Activated CD8-positive, alpha-beta memory T cell treated with anti-CD3 and anti-CD28 coated beads, Interleukin-2, amount 50 U/mL, for 1 hour (primary cell): Measurements from ENCODE around the gene SLC9A3.

Experiments used
- DNase-seq: peaks from one replicate; pipeline ENCODE4 v3.0.0-alpha.2; 2020; ENCODE audit errors: extremely low read depth

Gene SLC9A3

DNA sequence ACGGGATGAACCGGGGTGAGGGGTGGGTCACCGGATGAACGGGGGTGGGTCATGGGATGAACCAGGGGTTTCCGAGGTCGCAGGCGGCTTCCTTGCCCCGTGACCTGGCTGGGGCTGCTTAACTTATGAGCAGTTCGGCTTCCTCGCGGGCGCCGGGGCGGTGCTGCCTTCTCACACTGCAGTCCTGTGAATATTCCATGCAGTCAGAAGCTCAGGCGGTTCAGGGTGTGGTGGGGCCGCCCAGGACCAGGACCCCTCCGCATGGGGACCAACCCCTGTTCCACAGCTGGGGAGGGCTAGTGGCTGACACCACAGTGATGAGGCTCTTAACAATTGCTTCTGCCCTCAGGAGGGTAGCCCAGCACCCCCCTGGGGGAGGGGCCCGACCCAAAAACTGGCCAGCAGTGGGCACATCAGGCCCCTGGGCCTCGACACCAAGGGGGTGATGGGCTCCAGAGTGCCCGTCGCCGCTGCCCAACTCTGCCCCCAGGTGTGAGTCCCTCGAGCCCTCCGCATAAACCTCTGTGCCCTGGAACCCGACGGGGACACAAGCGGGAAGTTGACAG, 30.9 kb upstream of the SLC9A3 start:
- no peak for DNase-seq

DNA sequence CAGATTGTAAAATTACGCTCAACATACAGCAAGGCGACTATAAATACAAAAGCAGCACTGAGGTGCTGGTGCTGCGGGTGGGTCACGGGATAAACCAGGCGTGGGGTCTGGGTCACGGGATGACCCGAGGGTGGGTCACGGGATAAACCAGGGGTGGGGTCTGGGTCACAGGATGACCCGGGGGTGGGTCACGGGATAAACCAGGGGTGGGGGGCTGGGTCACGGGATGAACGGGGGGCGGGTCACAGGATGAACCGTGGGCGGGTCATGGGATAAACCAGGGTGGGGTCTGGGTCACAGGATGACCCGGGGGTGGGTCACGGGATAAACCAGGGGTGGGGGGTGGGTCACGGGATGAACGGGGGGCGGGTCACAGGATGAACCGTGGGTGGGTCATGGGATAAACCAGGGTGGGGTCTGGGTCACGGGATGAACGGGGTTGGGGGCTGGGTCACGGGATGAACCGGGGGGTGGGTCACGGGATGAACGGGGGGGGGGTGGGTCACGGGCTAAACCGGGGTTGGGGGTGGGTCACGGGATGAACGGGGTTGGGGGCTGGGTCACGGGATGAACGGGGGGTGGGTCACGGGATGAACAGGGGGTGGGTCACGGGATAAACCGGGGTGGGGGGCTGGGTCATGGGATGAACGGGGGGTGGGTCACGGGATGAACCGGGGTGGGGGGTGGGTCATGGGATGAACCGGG, 30.2 kb upstream of the SLC9A3 start:
- no peak for DNase-seq

DNA sequence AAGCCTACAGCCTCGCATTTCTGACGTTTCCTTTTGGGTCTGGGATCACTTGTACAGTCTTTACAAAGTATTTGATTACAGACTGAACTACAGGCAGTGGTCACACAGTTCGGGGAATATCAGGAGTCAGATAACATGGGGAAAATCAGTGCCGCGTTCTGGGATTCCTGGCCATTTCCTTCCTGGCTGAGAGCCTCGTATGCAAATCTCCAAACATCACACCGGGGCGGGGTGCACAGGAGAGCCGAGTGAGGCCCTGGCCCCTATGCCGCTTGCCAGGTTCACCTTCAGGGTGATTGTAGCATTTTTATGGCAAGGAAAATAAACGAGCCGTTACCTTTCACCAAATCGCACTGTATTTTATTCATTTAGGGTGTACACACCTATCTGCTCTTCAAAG, 29.6 kb upstream of the SLC9A3 start:
- no peak for DNase-seq

DNA sequence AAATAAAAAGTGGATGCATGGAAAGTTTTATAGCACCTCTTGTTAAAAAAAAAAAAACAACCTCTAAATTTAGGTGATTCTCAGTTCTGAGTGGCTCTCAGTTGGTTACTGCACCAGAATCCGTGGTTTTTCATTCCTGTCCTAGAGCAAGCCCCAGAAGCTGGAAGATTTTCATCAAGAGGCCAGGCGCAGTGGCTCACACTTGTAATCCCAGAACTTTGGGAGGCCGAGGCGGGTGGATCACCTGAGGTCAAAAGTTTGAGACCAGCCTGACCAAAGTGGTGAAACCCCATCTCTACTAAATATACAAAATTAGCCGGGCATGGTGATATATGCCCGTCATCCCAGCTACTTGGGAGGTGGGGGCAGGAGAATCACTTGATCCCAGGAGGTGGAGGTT, 27.2 kb upstream of the SLC9A3 start:
- no peak for DNase-seq

DNA sequence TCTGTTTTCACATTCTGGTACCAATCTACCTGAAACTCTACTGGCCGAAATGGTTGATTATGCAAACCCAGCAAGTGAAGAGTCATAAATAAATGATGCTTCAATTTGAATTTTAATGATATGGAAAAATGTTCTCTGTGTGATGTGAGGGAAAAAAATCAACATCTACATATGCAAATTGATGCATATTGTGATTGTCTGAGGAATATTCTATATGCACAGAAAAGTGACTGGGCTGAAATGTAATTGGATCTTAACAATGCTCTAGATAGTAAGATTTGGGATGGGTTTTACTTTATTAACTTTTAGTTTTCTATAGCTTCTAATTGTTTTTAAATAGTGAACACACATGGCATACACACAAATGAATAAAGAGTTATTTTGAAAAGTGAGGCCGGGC, 25.0 kb upstream of the SLC9A3 start:
- DNase-seq: no peak

DNA sequence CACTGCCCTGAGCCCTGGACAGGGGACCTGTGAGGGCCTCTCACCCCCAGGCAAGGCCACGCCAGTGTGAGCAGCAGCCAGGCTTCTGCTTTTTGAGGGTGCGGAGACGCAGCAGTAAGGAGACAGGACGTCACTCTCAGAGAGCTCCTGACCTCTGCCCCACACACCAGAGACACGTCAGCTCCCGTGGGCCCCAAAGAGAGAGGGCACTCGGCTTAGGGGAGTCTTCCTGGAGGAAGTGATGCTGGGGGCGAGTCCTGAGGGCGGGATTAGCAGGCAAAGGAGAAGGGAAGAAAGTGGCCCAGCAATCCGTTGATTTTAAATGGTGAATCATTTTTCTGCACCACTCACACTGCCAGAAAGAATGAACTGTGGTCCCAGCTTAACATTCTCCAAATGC, 24.0 kb upstream of the SLC9A3 start:
- DNase-seq: no peak

DNA sequence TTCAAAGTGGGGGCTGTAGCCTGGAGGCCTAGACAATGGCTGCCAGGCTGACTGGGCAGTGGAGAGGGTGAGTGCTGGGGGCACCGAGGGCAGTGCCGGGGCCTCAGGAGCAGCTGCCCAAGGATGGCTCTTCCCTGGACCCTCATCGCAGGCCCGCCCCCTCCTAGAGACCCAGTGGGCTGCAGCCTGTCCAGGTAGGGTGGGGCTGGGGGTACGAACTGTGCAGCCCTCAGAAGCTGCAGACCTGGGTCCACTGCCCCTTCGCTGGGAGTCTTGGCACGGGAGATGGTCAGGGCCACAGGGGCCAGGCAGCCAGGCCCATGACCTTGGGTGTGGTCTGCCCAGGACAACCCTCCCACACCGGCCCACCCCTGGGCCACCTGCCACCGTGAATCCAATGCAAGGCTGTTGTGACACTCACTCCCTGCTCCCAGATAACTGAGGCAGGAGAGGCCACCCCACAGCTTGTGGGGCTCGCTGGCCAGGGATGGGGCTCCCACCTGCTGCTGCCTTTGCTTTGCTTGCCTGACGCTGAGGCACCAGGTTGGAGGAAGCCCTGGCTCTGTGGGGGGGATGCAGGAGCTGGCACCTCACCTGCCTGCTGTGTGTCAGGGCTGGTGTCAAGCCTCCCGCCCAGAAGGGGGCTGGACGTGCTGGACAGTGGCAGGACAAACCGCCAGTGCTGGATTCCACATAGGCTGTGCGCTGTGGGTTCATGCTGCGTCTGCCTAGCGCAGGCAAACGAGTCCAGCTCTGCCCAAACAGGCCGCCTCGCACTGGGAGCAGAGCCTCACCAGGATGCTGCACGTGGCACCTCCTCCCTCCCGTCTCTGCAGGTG, 23.1 kb upstream of the SLC9A3 start:
- no peak for DNase-seq

DNA sequence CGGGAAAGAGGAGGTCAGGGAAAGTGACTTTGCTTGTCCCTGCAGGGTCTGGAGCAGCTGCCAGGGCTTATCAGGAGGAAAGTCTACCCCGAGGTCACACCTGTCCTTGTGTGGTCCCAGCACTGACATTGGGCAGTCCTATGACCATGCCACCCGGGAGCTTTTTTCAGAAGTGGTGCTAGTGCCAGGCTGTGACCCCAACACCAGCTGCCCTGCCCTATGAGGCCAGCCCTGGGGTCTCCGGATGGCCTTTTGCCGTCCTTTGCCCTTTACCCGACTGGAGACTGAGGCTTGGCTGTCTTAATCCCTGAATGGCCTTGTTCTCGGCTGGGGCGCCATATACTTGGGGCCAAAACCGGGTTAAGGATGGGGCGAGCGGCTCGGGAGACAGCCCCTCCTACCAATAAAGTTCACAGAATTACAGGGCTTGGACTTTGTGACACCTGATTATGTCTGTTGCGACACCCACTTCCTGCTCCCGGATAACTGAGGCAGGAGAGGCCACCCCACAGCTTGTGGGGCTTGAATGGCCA, 22.2 kb upstream of the SLC9A3 start:
- no peak for DNase-seq

DNA sequence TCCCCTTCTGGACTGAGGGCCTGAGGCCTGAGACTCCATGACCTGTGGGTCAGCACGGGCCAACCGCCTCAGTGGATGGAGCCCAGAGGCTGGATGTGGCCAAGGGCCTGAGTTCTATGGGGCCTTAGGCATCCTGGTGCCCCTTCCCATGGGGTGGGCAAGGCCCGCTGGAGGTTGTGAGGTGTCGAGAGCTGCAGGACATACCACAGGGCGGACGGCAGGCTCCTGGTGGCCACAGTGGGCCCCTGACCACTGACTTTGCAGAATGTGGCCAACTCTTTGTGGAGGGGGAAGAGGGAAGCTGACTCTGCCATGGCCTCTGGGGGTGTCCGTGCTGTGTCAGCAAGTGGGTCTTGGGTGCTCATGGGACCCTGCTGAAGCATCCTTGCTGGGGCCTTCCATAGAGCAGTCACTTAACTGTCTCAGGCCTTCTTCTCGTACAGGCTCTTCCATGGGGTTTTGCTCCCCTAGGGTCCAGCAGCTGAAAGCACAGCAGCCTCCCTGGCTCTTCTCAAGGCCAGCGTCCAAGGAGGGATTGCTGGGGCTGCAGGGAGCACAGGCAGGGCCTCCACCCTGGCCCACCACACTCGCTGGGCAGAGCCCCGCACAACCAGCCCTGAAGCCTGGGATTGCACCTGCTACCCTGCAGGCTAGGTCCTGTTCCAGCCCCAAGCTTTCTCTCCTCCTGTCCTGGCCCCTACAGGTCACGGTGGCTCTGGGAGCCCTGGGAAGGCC, 21.6 kb upstream of the SLC9A3 start:
- no peak for DNase-seq

DNA sequence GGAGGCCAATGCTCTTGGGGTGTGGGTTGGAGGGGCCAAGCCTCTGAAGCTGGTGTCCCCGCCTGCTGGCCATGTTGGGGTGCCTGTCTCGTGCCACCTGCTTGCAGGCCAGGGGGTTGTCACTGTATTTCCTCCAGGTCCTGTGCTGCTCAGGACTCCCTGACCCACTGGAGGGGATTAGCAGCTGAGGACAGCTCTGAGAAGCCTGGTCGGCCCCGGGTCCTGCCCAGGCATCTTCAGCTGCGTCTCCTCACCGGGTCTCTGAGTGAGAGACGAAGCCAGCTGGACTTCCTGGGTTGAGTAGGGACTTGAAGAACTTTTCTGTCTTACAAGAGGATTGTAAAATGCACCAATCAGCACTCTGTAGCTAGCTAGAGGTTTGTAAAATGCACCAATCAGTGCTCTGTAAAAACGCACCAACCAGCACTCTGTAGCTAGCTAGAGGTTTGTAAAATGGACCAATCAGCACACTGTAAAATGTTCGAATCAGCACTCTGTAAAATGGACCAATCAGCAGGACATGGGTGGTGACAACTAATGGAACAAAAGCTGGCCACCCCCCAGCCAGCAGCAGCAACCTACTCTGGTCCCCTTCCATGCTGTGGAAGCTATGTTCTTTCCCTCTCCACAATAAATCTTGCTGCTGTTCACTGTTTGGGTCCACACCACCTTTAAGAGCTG, 20.6 kb upstream of the SLC9A3 start:
- DNase-seq: no peak

DNA sequence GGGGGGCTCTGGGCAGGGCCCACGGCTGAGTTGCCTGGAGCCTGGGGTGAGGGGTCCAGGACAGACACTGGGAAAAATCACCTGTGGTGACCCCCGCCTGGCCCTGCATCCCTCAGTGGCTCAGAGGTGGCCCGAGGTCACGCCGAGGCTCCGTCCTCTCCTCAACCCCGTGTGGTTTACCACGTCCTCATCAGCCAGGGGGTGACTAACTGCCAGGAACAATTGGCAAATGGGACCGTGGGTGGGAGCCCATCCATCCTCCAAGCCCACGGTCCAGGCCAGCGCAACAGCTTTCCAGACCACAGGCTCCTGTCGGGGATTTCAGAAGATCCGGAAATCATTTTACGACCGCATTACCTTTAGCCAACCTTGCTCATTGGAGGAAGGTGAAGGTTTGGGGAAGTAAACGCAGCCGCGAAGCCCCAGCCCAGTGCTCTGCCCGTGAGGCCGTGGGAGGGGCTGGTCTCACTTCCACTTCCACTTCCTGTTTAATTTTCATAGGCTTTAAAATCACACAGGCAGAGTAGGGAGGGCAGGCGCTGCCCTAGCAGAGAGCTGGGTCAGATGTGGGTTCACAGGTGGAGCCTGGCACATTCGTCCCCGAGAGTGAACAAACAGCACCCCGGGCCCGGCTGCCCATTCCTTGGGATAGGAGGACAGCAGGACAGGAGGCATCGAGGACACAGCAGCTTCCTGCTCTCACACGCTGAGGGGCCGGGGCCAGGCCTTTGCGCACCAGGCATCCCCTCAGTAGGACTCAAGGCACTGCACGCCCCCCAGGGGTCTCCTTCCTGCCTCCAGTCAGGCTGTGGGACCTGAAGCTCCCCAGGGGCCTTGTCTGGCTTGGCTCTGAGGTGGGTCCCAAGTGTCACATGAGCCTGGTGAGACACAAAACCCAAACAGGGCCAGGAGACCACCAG, 19.8 kb upstream of the SLC9A3 start:
- no peak for DNase-seq

DNA sequence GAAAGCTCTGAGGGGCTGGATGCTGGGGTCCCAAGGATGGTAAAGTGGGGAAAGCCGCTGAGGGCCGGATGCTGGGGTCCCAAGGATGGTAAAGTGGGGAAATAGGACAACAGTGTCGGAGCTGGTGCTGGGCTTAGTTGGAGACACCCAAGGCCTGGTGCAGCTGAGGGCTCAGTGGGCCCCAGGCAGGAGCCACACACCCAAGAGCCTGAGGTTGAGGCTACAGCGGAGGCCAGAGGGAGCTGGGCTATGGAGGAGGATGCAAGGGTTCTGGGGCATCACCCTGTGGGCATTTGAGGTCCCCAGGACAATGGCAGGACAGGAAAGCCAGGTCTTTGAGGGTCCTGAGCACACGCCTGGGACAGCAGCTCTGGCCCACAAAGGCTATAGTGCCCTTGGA, 19.1 kb upstream of the SLC9A3 start:
- no peak for DNase-seq

DNA sequence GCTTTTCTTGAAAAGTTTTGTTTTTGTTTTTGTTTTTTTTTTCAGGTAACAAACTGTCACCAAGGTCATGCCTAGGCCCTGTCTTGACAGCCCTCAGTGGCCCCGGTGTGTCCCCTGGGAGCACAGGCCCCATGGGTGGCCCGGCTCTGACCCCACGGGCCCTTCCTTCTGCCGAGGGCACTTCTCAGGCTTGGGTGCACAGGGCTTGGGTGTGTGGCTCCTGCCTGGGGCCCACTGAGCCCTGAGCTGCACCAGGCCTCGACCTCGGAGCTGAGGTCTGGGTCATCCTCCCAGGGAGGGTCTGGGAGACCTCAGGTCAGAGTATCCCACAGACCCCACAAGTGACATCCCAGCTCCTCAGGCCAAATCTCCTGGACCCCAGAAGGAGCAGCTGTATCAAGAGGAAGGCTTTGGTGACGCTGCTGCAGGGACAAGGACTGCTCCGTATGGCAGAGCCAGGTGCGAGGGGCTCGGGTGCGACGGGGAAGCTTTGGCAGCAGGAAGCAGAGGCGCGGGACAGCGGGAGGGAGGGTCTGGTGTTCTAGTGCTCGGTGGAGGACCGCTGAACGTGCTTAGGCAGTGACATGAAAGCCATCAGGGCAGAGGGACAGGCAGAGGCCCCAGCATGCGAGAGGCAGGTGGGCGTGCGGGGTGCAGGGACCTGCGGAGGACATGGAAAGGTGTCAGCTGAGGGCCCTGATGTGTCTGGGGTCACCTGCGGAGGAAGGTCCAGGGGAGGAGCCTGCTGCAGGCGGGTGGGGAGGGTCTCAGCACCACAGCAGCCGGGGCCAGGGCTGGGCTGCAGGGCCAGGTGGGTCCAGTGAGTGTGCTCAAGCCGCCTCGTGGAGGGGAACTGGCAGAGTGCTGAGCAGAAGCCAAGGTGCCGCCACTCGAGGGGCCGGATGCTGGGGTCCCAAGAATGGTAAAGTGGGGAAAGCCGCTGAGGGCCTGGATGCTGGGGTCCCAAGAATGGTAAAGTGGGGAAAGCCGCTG, 18.4 kb upstream of the SLC9A3 start:
- no peak for DNase-seq

DNA sequence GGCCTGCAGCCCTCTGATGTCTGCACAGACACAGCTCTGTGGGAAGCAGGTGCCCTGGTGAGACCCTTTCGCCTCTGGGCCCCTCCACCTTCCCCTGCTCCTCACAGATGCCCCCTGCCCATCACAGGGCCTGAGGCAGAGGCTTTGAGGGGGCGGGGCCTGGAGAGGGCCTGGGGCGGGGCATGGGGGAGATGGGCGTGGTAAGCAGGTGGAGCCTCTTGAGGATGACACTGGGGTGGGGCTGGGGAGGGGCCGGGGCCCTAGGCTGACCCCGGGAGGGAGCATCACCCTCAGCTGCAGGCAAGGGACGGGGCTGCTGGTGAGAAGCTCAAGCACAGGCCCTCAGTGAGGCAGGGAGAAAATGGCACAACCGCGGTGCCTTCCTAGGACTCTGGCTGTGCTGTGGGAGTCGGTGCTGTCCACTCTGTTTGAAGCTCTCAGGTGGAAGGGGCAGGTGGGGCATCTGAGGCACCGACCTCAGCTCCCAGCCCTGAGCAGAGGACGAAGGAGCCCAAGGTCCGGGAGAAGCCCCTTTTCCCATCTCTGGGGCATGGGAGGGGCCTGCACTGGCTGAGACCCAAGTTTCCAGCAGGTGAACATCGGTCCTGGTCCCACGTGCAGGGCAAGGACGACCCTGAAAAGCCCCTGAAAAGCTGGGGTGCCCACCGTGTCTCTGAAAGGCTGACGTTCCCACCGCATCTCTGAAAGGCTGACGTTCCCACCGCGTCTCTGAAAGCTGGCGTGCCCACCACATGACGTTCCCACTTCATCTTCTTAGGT, 17.5 kb upstream of the SLC9A3 start:
- no peak for DNase-seq

DNA sequence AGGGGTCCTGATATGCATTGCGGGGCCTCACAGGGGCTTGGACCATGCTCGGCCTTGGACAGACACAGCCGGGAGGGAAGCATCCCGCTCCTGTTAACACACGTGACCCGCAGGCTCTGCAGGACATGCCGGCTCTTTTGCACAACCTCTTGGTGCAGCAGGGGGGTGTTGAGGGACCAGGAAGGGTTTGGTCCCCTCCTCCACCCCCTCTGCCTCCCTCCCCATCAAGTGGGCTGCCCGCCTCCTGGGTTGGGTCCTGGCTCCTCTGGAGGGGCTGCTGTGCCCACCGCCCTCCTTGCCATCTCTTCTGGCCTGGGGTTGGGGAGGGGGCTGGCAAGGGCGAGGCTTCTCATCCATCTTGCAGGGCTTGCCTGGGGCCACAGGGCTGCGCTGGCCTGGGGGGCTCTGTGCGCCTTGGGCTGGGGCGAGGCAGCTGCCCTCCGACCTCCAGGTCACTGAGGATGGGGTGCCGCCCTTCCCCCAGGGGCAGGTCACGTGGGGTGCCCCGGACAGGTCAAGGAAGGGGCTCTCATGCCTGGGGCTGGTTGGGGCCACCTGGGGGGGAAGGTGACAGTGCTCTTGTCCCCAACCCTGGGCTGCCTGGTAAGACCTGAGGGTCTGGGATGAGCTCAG, 16.8 kb upstream of the SLC9A3 start:
- no peak for DNase-seq

DNA sequence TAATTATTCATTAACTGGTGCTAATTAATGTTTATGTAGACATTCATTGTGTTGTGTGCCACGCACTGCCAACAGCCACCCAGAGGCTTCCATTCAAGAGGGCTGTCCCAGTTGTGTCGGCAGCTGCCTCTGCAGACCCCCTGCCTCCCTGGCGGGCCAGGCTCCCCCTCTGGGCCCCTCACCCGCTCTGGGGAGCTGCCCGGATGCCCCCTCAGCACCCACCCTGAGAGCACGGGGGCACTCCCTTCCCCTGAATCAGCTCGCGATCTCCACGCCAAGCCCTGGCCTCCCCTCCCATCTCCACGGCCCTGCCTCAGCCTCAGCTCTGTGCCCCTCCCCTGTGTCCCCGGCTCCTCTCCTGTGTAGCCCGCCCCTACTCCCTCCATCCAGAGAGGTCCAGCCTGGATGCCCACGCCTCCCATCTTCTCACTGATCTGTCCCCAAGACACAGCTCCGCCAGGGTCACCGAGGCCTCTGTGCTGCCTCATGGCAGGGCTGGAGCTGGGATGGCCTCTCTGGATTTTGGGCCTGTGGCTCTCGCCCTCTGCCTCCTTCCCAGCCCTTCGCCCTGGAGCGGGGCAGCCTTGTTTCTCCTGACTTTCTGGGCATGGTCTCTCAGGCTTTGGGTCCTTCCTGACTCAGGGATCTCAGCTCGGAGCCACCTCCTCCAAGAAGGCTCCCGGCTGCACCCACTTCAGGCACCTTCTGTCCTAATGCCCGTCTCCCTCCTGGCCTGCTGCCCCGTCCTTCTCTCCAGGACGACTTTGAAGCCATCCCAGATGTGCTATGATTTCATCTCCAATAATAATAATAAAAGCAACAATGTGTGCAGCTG, 16.0 kb upstream of the SLC9A3 start:
- DNase-seq: no peak

DNA sequence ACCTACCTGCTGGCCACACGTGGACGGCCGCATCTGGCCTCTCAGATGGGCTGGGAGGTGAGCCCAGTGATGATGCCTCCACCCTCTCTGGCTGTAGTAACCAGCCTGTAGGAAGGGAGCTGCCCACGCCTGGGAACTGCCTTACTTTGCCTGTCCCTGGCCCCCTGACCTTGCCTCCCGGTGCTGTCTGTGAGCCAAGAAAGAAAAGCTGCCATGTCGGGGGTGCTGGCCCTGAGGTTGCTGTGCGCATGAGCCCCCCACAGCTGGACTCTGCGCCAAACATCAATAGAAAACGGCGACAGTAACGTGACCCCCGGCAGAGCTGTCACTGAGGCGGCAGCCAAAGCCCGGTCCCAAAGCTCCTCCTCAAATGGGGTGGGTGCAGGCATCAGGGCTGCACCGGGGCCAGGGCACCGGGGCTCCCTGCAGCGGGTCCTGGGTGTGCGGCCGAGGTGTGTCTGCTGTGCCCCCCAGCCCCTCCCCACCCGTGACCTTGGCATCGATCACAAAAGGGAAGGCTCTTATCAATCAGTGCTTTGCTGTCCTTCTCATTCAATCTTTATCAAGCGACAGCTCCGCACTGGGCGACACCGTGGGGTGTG, 15.3 kb upstream of the SLC9A3 start:
- no peak for DNase-seq
